ENCODE measurements around the gene GPSM1.

The GPSM1 gene

GRCh38 chr9:136306211-136307208 lies 20.8 kb upstream of the GPSM1 start:
- no peak for DNase-seq

- no peak for DNase-seq
Measured at GRCh38 chr9:136307215-136307750, 20.1 kb upstream of the GPSM1 start.

- no peak for DNase-seq
Measured at GRCh38 chr9:136308006-136308701, 19.2 kb upstream of the GPSM1 start.

- no peak for DNase-seq
Measured at GRCh38 chr9:136308702-136309053, 18.7 kb upstream of the GPSM1 start.

GRCh38 chr9:136309101-136309801 lies 18.1 kb upstream of the GPSM1 start:
- DNase-seq = no peak

GRCh38 chr9:136309806-136310220 lies 17.5 kb upstream of the GPSM1 start:
- DNase-seq = no peak

- DNase-seq = no peak
Measured at GRCh38 chr9:136310273-136311030, 16.9 kb upstream of the GPSM1 start.

GRCh38 chr9:136311051-136312008 lies 16.0 kb upstream of the GPSM1 start:
- no peak for DNase-seq

- no peak for DNase-seq
Measured at GRCh38 chr9:136312009-136312375, 15.3 kb upstream of the GPSM1 start.

- DNase-seq = peak; percentile 17 to 59
Measured at GRCh38 chr9:136312436-136312835, 14.9 kb upstream of the GPSM1 start.

- no peak for DNase-seq
Measured at GRCh38 chr9:136313111-136314055, 14.0 kb upstream of the GPSM1 start.

GRCh38 chr9:136314056-136314416 lies 13.3 kb upstream of the GPSM1 start:
- DNase-seq = no peak

GRCh38 chr9:136314944-136315343 lies 12.4 kb upstream of the GPSM1 start:
- no peak for DNase-seq

- no peak for DNase-seq
Measured at GRCh38 chr9:136316271-136316751, 11.0 kb upstream of the GPSM1 start.

- no peak for DNase-seq
Measured at GRCh38 chr9:136316896-136317676, 10.3 kb upstream of the GPSM1 start.

GRCh38 chr9:136317695-136318094 lies 9.6 kb upstream of the GPSM1 start:
- no peak for DNase-seq

- DNase-seq = no peak
Measured at GRCh38 chr9:136318111-136318775, 9.1 kb upstream of the GPSM1 start.

GRCh38 chr9:136318776-136319241 lies 8.5 kb upstream of the GPSM1 start:
- DNase-seq = no peak

All from AML-193 (cell line).